ENCODE measurements around the gene TUBB2B.
"Not testable (repeated sequence)": the region's sequence is repeated elsewhere in the genome, so short reads cannot be mapped to it uniquely, and the experiment has no call there.

Gene TUBB2B

GRCh38 chr6:3193102-3193849, 34.2 kb downstream of the TUBB2B start:
- H3K4me3 ChIP-seq (ENCODE audit: low read depth, low read length): no peak overlapping the region
- TF ChIP-seq, protein P1, sequence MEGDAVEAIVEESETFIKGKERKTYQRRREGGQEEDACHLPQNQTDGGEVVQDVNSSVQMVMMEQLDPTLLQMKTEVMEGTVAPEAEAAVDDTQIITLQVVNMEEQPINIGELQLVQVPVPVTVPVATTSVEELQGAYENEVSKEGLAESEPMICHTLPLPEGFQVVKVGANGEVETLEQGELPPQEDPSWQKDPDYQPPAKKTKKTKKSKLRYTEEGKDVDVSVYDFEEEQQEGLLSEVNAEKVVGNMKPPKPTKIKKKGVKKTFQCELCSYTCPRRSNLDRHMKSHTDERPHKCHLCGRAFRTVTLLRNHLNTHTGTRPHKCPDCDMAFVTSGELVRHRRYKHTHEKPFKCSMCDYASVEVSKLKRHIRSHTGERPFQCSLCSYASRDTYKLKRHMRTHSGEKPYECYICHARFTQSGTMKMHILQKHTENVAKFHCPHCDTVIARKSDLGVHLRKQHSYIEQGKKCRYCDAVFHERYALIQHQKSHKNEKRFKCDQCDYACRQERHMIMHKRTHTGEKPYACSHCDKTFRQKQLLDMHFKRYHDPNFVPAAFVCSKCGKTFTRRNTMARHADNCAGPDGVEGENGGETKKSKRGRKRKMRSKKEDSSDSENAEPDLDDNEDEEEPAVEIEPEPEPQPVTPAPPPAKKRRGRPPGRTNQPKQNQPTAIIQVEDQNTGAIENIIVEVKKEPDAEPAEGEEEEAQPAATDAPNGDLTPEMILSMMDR (IDR thresholded peaks at IDR 0.05; ENCODE audit: low read depth, low read length): no peak
- in situ Hi-C loops (cut with HindIII; ENCODE audit: low sequenced_read_pairs): no loop called here
- DNase-seq (ENCODE audit: low read depth, low spot score): no peak

DNA sequence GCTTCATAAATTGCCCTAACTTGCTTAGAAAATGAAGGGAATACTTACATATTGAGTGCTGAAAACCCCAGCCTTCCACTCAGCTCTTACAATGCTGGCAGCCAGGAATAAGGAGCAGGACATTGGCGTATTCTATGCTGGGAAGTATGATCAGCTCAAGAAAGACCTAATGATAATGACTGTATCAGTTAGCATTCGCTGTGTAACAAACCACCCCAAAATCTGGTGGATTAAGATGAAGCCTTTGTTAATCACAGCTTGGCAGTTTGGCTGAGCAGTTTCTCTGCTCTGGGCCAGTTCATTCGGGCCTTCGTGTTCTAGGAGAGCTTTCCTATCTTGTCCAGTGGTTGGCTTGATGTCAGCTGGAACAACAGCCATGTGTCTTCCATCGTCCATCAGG, 36.7 kb downstream of the TUBB2B start:
- in situ Hi-C loops (cut with HindIII; ENCODE audit: low sequenced_read_pairs): no loop called here
- TF ChIP-seq, protein P1 (IDR thresholded peaks at IDR 0.05; ENCODE audit: low read depth, low read length): no peak
- H3K4me3 ChIP-seq (ENCODE audit: low read depth, low read length): no peak overlapping the region
- DNase-seq (ENCODE audit: low read depth, low spot score): no peak

DNA sequence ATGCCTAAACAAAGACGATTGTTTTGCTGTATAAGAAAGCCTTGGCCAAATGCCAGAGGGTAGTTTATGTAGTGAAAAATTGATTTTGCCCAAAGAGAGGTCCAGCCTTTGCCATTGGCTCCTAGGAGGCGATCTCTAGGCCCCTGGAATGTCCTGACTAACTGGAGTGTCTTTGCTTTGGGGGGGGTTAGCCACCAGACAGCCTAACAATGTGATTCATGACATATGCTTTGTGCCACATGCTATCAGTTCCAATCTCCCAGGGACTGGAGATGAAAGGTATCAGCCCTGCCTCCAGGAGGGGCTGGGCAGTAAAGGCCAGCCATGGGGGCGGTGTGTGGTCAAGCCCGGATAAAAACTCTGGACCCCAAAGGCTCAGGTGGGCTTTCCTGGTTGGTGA, 37.4 kb downstream of the TUBB2B start:
- no peak for DNase-seq (ENCODE audit: low read depth, low spot score)
- in situ Hi-C loops (cut with HindIII; ENCODE audit: low sequenced_read_pairs): no loop called here
- TF ChIP-seq, protein P1 (IDR thresholded peaks at IDR 0.05; ENCODE audit: low read depth, low read length): no peak
- H3K4me3 ChIP-seq (ENCODE audit: low read depth, low read length): no peak overlapping the region

DNA sequence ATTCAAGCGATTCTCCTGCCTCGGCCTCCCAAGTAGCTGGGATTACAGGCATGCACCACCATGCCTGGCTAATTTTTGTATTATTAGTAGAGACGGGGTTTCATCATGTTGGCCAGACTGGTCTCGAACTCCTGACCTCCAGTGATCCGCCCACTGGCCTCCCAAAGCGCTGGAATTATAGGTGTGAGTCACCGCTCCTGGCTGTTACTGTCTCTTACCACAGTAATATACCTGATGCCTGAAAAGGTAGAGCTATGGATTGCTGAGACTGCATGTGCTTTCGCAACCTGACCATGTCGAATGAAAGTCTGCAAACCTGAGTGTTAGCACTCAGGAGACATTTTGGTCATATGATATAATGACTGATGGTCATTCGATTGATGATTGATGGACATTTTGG, 38.3 kb downstream of the TUBB2B start:
- in situ Hi-C loops (cut with HindIII; ENCODE audit: low sequenced_read_pairs); H3K4me3 ChIP-seq (ENCODE audit: low read depth, low read length); DNase-seq (ENCODE audit: low read depth, low spot score): not testable (repeated sequence)

DNA sequence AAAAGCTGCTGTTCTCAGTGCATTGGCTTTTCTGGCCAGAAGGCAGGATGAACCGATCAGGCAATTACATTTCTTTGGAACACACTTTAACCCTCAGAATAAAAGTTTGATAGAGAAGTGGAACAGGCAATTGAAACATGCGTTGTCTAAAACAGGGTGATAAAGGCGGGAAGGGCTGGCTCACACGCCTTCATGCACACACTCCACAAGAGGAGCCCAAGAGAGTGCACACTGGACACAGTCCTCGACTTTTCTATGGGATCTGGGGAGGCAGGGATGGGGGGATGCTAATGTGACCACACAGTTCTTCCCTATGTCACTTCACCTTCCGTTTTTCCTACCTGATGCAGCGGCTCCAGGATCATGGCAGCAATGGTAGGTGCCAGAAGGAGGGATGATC, 39.2 kb downstream of the TUBB2B start:
- in situ Hi-C loops (cut with HindIII; ENCODE audit: low sequenced_read_pairs): no loop called here
- TF ChIP-seq, protein P1 (IDR thresholded peaks at IDR 0.05; ENCODE audit: low read depth, low read length): no peak
- no peak for DNase-seq (ENCODE audit: low read depth, low spot score)
- no peak overlapping the region for H3K4me3 ChIP-seq (ENCODE audit: low read depth, low read length)

- no peak for DNase-seq (ENCODE audit: low read depth, low spot score)
- no peak overlapping the region for H3K4me3 ChIP-seq (ENCODE audit: low read depth, low read length)
- in situ Hi-C loops (cut with HindIII; ENCODE audit: low sequenced_read_pairs): no loop called here
- TF ChIP-seq, protein P1 (IDR thresholded peaks at IDR 0.05; ENCODE audit: low read depth, low read length): no peak
Measured at GRCh38 chr6:3186974-3187382, 40.5 kb downstream of the TUBB2B start.

DNA sequence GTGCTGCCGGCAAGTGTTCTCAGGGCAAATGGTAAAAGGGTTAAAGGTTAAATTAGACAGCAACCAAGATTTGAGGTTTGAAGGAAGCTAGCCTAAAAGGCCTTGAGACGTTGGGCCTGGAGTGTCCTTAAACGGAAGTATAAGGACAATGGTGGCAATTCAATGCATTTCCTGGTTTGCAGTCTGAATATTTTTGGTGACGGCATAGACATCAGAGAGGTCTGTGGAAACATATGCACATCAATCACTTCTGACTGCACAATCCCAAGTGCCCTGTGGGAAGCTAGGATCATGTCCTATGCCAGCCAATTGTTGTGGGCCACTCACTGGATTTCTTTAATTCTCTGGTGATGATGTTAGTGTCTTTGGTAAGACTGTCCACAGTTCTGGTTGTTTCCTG, 44.4 kb downstream of the TUBB2B start:
- H3K4me3 ChIP-seq (ENCODE audit: low read depth, low read length): no peak overlapping the region
- in situ Hi-C loops (cut with HindIII; ENCODE audit: low sequenced_read_pairs): no loop called here
- TF ChIP-seq, protein P1 (IDR thresholded peaks at IDR 0.05; ENCODE audit: low read depth, low read length): no peak
- no peak for DNase-seq (ENCODE audit: low read depth, low spot score)
